Neural cell (in vitro differentiated cells): Measurements from ENCODE around the gene TBCEL.

Experiments
- EP300 ChIP-seq: fragments of 450-650 bp; conservative IDR thresholded peaks from 2 replicates; pipeline ENCODE4 v1.6.1; 2014; ENCODE audit warnings: antibody characterized with exemption, mild to moderate bottlenecking, moderate library complexity; ENCODE audit not compliant: poor library complexity, severe bottlenecking
- POLR2AphosphoS5 ChIP-seq: IDR thresholded peaks from 2 replicates; pipeline ENCODE4 v1.6.1; 2012
- SMC3 ChIP-seq: fragments of 450-650 bp; conservative IDR thresholded peaks from 2 replicates; pipeline ENCODE4 v1.6.1; 2014; ENCODE audit warnings: antibody characterized with exemption, mild to moderate bottlenecking, moderate library complexity; ENCODE audit not compliant: poor library complexity
- TF ChIP-seq, protein P1 (sequence below): fragments of 450-650 bp; IDR thresholded peaks from 2 replicates; pipeline ENCODE4 v1.5.1; 2014; ENCODE audit warnings: antibody characterized with exemption, mild to moderate bottlenecking, moderate library complexity; ENCODE audit not compliant: poor library complexity, severe bottlenecking

DNA sequence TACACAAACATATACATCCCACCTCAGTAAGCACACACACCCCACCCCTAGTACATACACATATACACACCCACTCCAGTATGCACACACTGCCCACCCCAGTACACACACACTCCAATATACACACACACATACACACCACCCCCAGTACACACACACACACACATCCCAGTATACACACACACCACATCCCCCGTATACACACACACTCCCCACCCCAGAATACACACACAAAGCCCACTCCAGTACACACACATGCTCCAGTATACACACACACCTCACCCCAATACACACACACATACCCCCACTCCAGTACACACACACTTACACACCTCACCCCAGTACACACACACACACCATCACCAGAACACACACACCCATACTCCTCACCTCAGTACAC lies 84.5 kb downstream of the TBCEL start:
- TF ChIP-seq EP300 (no peak), POLR2AphosphoS5 (no peak), SMC3 (no peak)
- TF ChIP-seq, protein P1, sequence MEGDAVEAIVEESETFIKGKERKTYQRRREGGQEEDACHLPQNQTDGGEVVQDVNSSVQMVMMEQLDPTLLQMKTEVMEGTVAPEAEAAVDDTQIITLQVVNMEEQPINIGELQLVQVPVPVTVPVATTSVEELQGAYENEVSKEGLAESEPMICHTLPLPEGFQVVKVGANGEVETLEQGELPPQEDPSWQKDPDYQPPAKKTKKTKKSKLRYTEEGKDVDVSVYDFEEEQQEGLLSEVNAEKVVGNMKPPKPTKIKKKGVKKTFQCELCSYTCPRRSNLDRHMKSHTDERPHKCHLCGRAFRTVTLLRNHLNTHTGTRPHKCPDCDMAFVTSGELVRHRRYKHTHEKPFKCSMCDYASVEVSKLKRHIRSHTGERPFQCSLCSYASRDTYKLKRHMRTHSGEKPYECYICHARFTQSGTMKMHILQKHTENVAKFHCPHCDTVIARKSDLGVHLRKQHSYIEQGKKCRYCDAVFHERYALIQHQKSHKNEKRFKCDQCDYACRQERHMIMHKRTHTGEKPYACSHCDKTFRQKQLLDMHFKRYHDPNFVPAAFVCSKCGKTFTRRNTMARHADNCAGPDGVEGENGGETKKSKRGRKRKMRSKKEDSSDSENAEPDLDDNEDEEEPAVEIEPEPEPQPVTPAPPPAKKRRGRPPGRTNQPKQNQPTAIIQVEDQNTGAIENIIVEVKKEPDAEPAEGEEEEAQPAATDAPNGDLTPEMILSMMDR: no peak
